Small intestine (tissue), 7 donors: ENCODE results near the gene CLEC2D. TPM values are rescaled to one million over a fixed set of nuclear protein-coding genes. Genes with fewer than 3 reads are reported as not detected.
"Not testable (repeated sequence)": the region's sequence is repeated elsewhere in the genome, so short reads cannot be mapped to it uniquely, and the experiment has no call there.

Experiments used
- DNase-seq, 2 donors: peaks; one replicate each; pipeline versions ENCODE4 v3.0.0 to v3.0.0-alpha.2; 2013
- FAIRE-seq: peaks from 2 replicates; lab custom pipeline; 2012; peaks lifted over from hg19 to GRCh38; lab: Jason Lieb, UNC
- H3K27ac ChIP-seq, 3 donors: one replicate each; pipeline ENCODE4 v1.5.1; 2013; ENCODE audit warnings: low read length in 2 of 3, mild to moderate bottlenecking in 2 of 3, control low read depth in 1 of 3, inconsistent platforms in 1 of 3, low read depth in 1 of 3, moderate library complexity in 1 of 3
- H3K27me3 ChIP-seq, 3 donors: one replicate each; pipeline ENCODE4 v1.6.1; 2013; ENCODE audit warnings: low read length in 3 of 3, inconsistent platforms in 1 of 3; ENCODE audit not compliant: control insufficient read depth in 3 of 3, insufficient read depth in 3 of 3
- H3K36me3 ChIP-seq, 3 donors: one replicate each; pipeline ENCODE4 v1.6.1; 2013; ENCODE audit warnings: low read length in 3 of 3, inconsistent platforms in 1 of 3, low read depth in 1 of 3, mild to moderate bottlenecking in 1 of 3, moderate library complexity in 1 of 3; ENCODE audit not compliant: control insufficient read depth in 3 of 3, insufficient read depth in 2 of 3
- H3K4me1 ChIP-seq, 3 donors: one replicate each; pipeline ENCODE4 v1.6.1; 2013; ENCODE audit warnings: low read length in 2 of 3, inconsistent platforms in 1 of 3, low read depth in 1 of 3, mild to moderate bottlenecking in 1 of 3, moderate library complexity in 1 of 3; ENCODE audit not compliant: control insufficient read depth in 3 of 3, insufficient read depth in 2 of 3
- H3K4me3 ChIP-seq, 3 donors: one replicate each; pipeline ENCODE4 v1.5.1; 2013; ENCODE audit warnings: low read length in 3 of 3, control low read depth in 1 of 3, inconsistent platforms in 1 of 3, low read depth in 1 of 3, mild to moderate bottlenecking in 1 of 3, moderate library complexity in 1 of 3
- H3K9me3 ChIP-seq, 2 donors: one replicate each; pipeline ENCODE4 v1.6.1; 2013; ENCODE audit warnings: low read depth in 1 of 2, low read length in 1 of 2; ENCODE audit not compliant: control insufficient read depth in 2 of 2, insufficient read depth in 1 of 2
- WGBS, 3 donors: extraction: QIAGEN DNeasy Blood & Tissue Kit; methylation state at CpG; one replicate each; pipeline ENCODE4 v1.1.7; 2013; 5-methylcytosine and 5-hydroxymethylcytosine counted together
- polyA plus RNA-seq, 4 donors: library from polyadenylated mRNA; stranded (reverse) in 3 of 4; unstranded in 1 of 4; fragments of 200-250 nt in 3 of 4; fragments of 120-200 nt in 1 of 4; gene quantifications; one replicate each; pipeline versions ENCODE4 v1.2.1 to v1.2.3, GENCODE V29; 2013
- donor health status: healthy with polysubstance abuse.
- donor health status: control.
- donor health status: control.
- donor health status: Bipolar disorder and iron deficiency.
- donor health status: healthy.

The CLEC2D gene
- polyA plus RNA-seq, 4 donors = 0.67 to 8.5 (median 2.2) TPM

DNA sequence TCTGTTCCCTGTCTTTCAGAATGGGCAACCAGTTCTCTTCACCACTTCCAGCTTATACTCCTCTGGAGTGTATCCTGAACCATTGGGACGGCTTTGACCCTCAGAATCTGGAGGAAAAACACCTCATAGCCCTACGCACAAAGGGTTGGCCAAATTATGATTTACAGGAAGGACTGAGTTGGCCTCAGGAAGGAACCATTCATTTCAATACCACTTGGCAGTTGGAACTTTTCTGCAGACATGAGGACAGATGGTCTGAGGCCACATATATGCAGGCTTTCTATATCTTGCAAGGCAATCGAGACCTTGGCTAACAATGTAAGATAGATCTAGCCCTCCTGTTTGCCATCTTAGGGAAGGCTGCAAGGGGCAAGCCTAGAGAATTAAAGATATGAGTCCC, 39.3 kb downstream of the CLEC2D start:
- no peaks in the 10 kb centered on the region for H3K36me3 ChIP-seq
- DNase-seq (no peak), FAIRE-seq (no peak)
- no peaks in the 10 kb centered on the region for H3K27me3 ChIP-seq
- H3K4me1 ChIP-seq = no peaks in the 10 kb centered on the region
- no peaks in the 10 kb centered on the region for H3K9me3 ChIP-seq
- no peak overlapping the region for H3K4me3 ChIP-seq
- H3K27ac ChIP-seq = no peak overlapping the region
- WGBS, 3 donors = 75 to 90% (median 83%) methylated on average over 3 of the region's 3 CpGs

DNA sequence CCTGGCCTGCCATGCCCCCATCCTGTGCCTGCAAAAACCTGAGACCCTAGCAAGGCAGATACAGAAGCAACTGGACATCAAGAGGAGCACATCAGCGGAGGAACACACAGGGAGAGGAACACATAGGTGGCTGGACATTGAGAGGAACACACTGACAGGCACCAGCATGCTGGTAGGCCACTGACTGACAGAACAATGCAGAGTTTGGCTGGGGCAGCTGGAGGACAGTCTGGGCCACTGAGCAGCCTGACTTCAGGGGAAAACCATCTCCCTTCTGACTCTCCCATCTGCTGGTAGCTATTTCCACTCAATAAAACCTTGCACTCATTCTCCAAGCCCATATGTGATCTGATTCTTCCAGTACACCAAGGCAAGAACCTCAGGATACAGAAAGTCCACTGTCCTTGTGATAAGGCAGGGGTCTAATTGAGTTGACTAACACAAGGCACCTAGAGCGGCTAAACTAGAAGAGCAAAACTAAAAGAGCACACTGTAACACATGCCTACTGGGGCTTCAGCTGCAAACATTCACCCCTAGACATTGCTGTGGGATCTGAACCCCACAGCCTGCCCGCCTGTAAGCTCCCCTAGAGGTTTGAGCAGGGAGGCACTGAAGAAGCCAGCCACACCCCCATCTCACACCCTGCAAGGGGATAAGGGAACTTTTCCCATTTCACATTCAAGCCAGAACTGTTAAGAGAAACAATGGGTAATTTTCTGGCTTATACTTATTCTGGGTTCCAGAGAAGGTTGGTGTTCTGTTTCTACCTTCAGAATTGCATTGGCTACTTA, 41.3 kb downstream of the CLEC2D start:
- Histone ChIP-seq H3K27ac (no peak overlapping the region), H3K4me1 (no peaks in the 10 kb centered on the region), H3K4me3 (no peak overlapping the region), H3K36me3 (no peaks in the 10 kb centered on the region), H3K9me3 (no peaks in the 10 kb centered on the region), H3K27me3 (no peaks in the 10 kb centered on the region)
- FAIRE-seq (no peak), DNase-seq (no peak)
- WGBS, 3 donors = 87 to 95% (median 92%) methylated on average over 3 of the region's 3 CpGs

DNA sequence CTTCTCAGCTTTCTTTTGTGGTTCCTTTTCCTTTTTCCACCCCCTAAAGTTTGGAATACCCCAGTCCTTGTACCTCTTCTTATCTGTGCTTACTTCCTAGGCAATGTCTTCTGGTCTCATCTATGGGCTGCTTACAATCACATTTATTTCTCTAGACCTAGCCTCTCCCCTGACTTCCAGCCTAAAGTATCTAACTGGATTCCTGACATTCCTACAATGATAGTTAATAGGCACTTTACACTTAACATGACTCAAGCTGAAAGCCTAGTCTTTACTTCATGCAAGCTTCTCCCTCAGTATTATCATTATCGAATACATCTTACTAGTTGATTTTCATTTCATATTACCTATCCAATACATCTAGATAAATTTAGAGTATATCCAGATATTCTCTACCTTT, 42.2 kb downstream of the CLEC2D start:
- Histone ChIP-seq H3K27me3 (no peaks in the 10 kb centered on the region), H3K36me3 (no peaks in the 10 kb centered on the region), H3K4me3 (no peak overlapping the region), H3K9me3 (no peaks in the 10 kb centered on the region), H3K4me1 (no peaks in the 10 kb centered on the region), H3K27ac (no peak overlapping the region)
- DNase-seq (no peak), FAIRE-seq (no peak)
- 86 to 96% (median 91%) methylated on average over 1 of the region's 1 CpG for WGBS, 3 donors

DNA sequence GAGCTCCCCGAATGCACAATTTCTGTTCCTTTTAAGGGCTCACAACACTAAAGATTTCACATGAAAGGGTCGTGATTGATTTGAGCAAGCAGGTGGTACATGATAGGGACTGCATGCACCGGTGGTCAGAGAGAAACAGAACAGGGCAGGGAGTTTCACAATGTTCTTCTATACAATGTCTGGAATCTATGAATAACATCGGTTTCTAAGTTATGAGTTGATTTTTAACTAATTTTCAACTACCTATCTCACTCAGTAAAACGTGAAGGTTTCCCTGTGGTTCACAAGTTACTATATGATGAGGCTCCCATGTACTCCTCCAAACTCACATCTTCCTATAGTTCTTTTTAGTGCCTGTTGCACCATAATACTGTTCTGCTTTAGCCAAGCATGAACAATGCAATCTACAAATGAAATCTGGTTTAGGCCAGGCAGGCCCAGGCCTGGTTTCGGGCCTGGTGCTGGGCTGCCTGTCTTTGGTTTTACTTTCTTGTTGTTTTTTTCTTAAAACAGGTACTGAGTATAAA, 43.6 kb downstream of the CLEC2D start:
- 67 to 78% (median 74%) methylated on average over 6 of the region's 6 CpGs for WGBS, 3 donors
- H3K4me1 ChIP-seq, H3K27ac ChIP-seq, H3K36me3 ChIP-seq, H3K27me3 ChIP-seq, H3K4me3 ChIP-seq, FAIRE-seq, H3K9me3 ChIP-seq, DNase-seq: not testable (repeated sequence)

DNA sequence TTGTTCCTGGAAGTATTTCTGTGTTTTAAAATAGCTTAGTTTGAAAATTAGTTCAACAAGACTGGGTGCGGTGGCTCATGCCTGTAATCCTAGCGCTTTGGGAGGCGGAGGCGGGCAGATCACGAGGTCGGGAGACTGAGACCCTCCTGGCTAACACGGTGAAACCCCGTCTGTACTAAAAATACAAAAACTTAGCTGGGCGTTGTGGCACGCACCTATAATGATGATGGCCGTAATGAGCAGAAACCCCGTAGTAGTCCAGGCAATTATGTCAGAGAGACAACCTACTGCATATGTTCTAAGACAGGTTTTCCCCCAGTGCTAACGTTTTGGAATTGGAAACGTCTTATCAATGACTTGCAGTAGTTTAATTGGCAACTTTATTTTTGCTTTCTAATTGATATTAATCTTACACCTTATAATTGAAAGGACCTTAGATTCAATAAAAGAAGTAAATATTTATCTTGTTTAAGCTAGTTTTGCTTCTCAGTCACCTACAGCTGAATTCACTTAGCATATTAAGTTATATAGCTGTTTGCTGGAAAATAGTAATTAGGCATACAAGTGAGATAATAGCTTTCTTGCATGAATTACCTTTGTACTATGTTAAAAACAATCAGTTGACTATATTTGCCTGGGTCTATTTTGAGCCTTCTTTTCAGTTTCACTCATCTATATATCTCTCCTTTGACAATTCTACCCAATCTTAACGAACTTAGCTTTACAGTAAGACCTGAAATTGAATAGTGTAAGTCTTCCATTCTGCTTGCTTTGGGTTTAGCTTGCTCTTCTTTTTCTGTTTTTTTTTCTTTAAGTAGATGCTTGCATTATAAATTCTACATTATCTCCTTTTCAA, 47.8 kb downstream of the CLEC2D start:
- 84 to 90% (median 89%) methylated on average over 15 of the region's 15 CpGs for WGBS, 3 donors
- Histone ChIP-seq H3K36me3 (no peaks in the 10 kb centered on the region), H3K9me3 (no peaks in the 10 kb centered on the region), H3K4me1 (no peaks in the 10 kb centered on the region), H3K27ac (no peak overlapping the region), H3K4me3 (no peak overlapping the region), H3K27me3 (no peaks in the 10 kb centered on the region)
- FAIRE-seq (no peak), DNase-seq (no peak)

DNA sequence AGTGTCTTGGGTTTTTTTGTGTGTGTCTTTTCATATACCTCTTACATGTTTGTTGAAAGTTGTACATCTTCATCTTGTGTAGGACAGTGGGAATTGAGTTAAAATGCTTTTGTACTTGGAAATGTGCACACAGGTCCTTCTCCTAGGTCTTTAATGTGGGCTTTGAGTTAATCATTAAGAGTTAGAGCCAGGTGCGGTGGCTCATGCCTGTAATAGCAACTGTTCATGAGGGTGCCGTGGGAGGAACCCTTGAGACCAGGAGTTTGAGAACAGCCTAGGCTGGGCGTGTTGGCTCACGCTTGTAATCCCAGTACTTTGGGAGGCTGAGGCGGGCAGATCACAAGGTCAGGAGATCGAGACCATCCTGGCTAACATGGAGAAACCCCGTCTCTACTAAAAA, 49.5 kb downstream of the CLEC2D start:
- 26 to 73% (median 58%) methylated on average over 7 of the region's 7 CpGs for WGBS, 3 donors
- no peak for FAIRE-seq

DNA sequence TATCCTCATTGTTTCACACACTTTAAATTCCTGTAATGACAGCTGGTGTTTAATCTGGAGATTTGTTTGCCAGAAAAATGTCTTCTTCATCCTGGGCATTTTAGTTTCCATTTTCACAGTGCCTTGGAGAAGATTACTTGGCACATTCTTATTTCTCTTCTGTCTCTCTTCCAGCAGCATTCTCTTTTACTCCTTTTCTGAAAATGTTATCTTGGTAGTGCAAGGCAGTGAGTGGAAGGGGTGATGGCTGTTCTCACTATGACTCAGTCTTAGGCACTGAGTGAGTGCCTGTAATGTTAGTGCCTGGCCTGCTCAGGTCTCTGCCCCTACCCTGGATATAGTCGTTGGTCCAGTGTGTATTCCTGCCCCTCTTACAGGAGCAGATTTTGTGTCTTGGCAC, 50.3 kb downstream of the CLEC2D start:
- Histone ChIP-seq H3K36me3 (no peaks in the 10 kb centered on the region), H3K27me3 (no peaks in the 10 kb centered on the region), H3K27ac (no peak overlapping the region), H3K4me3 (no peak overlapping the region), H3K4me1 (no peaks in the 10 kb centered on the region), H3K9me3 (no peaks in the 10 kb centered on the region)
- DNase-seq (no peak), FAIRE-seq (no peak)
- WGBS, 3 donors = 56 to 77% (median 69%) methylated on average over 1 of the region's 1 CpG

More for the DNA sequence above, 49.5 kb downstream of the CLEC2D start:
- no peak overlapping the region for H3K4me3 ChIP-seq
- no peaks in the 10 kb centered on the region for H3K9me3 ChIP-seq
- no peak overlapping the region for H3K27ac ChIP-seq
- DNase-seq = peak in 1 of 2 donors; percentile 50
- no peaks in the 10 kb centered on the region for H3K36me3 ChIP-seq
- H3K27me3 ChIP-seq = no peaks in the 10 kb centered on the region
- H3K4me1 ChIP-seq = no peaks in the 10 kb centered on the region

DNA sequence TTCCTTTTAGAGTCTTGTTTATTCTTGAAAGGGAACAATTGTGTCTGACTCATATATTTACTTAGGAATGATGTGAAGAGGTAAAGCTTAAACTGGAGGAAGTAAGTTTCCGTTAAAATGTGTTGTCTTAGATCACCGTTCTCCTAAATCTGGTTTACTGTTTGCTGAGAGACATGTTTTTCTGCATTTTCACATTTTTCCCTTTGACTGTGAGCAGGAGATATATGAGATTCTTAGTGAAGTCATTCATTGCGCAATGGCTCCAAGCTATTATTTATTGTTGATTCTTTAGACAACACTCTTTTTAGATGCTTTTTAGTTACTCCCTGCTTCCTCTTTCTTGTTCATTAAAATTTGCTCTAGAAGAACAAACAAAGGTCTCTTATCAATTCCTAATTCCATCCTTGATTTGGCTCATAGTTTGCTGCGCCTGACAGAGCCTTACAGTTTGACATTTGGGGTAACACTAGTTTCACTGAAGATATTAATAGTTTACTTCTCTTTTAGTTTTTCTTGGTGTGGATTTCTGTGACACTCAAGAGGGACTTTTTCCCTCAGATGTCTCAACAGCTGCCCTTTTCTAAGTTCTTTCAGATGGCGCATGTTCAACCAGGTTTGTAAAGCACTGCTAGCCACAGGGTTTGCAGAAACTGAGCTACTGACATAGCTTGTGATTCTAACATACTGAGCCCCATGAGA, 52.0 kb downstream of the CLEC2D start:
- Histone ChIP-seq H3K36me3 (no peaks in the 10 kb centered on the region), H3K27me3 (no peaks in the 10 kb centered on the region), H3K4me3 (no peak overlapping the region), H3K27ac (no peak overlapping the region), H3K4me1 (no peaks in the 10 kb centered on the region), H3K9me3 (no peaks in the 10 kb centered on the region)
- DNase-seq = no peak
- FAIRE-seq = no peak
- WGBS, 3 donors = 56 to 61% (median 58%) methylated on average over 5 of the region's 5 CpGs
